ENCODE results near the gene MICAL3.

DNA sequence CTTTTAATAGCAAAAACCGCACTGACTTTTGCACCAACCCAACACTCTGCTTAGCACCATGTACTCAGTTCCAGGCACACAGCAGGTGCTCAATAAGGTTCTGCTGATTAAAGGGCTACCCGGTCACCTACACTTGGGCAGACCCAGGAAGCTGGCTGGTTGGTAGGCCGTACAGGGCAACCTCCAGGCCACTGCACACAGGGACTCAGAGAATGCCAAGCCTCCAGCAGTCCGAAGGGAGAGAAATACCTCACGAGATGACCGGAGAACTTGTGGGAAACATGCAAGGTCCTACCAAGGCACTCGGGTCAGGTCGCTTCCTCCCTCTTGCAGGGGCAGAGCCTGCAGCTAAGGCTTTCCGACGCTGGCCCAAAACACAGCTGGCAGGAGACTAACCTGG lies 109.2 kb downstream of the MICAL3 start:
- TF ChIP-seq, protein P1, sequence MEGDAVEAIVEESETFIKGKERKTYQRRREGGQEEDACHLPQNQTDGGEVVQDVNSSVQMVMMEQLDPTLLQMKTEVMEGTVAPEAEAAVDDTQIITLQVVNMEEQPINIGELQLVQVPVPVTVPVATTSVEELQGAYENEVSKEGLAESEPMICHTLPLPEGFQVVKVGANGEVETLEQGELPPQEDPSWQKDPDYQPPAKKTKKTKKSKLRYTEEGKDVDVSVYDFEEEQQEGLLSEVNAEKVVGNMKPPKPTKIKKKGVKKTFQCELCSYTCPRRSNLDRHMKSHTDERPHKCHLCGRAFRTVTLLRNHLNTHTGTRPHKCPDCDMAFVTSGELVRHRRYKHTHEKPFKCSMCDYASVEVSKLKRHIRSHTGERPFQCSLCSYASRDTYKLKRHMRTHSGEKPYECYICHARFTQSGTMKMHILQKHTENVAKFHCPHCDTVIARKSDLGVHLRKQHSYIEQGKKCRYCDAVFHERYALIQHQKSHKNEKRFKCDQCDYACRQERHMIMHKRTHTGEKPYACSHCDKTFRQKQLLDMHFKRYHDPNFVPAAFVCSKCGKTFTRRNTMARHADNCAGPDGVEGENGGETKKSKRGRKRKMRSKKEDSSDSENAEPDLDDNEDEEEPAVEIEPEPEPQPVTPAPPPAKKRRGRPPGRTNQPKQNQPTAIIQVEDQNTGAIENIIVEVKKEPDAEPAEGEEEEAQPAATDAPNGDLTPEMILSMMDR (IDR thresholded peaks at IDR 0.05; ENCODE audit: insufficient read depth, low read length): no peak
- no peak for TF ChIP-seq POLR2AphosphoS5 (IDR thresholded peaks at IDR 0.05; ENCODE audit: low read depth)
